ENCODE data around the gene ID2.

ID2 gene

GRCh38 chr2:8692783-8693156 lies 10.9 kb downstream of the ID2 start:
- in situ Hi-C loops (cut with MboI; ENCODE audit: low sequenced_read_pairs, unreplicated experiment), result no loop called here
- TF ChIP-seq CTCF (IDR thresholded peaks at IDR 0.05; ENCODE audit: borderline replicate concordance, control extremely low read depth, extremely low read depth, insufficient read depth, missing control alignments), result no peak
- no peak for DNase-seq (ENCODE audit: low spot score)

GRCh38 chr2:8693157-8693821 lies 11.4 kb downstream of the ID2 start:
- TF ChIP-seq CTCF (IDR thresholded peaks at IDR 0.05; ENCODE audit: borderline replicate concordance, control extremely low read depth, extremely low read depth, insufficient read depth, missing control alignments), result peak; percentile 56
- peak; percentile 69 for DNase-seq (ENCODE audit: low spot score)
- in situ Hi-C loops (cut with MboI; ENCODE audit: low sequenced_read_pairs, unreplicated experiment), result no loop called here

- TF ChIP-seq CTCF (IDR thresholded peaks at IDR 0.05; ENCODE audit: borderline replicate concordance, control extremely low read depth, extremely low read depth, insufficient read depth, missing control alignments), result no peak
- in situ Hi-C loops (cut with MboI; ENCODE audit: low sequenced_read_pairs, unreplicated experiment), result no loop called here
- DNase-seq (ENCODE audit: low spot score), result no peak
Observed at GRCh38 chr2:8694737-8695136, 12.9 kb downstream of the ID2 start.

GRCh38 chr2:8697190-8697589 lies 15.3 kb downstream of the ID2 start:
- in situ Hi-C loops (cut with MboI; ENCODE audit: low sequenced_read_pairs, unreplicated experiment), result no loop called here
- no peak for TF ChIP-seq CTCF (IDR thresholded peaks at IDR 0.05; ENCODE audit: borderline replicate concordance, control extremely low read depth, extremely low read depth, insufficient read depth, missing control alignments)
- no peak for DNase-seq (ENCODE audit: low spot score)

- in situ Hi-C loops (cut with MboI; ENCODE audit: low sequenced_read_pairs, unreplicated experiment), result no loop called here
- TF ChIP-seq CTCF (IDR thresholded peaks at IDR 0.05; ENCODE audit: borderline replicate concordance, control extremely low read depth, extremely low read depth, insufficient read depth, missing control alignments), result no peak
- DNase-seq (ENCODE audit: low spot score), result no peak
Observed at GRCh38 chr2:8699839-8700238, 18.0 kb downstream of the ID2 start.

GRCh38 chr2:8701681-8702379 lies 20.0 kb downstream of the ID2 start:
- in situ Hi-C loops (cut with MboI; ENCODE audit: low sequenced_read_pairs, unreplicated experiment), result no loop called here
- TF ChIP-seq CTCF (IDR thresholded peaks at IDR 0.05; ENCODE audit: borderline replicate concordance, control extremely low read depth, extremely low read depth, insufficient read depth, missing control alignments), result no peak
- no peak for DNase-seq (ENCODE audit: low spot score)

Measured in GM13976 (cell line).